Right lobe of liver (tissue), 4 donors: ENCODE results near the gene UBE2F.

ENCODE experiments used
- POLR2A ChIP-seq: fragments of 450-650 bp; IDR thresholded peaks from one replicate; pipeline ENCODE4 v1.6.1; 2017; ENCODE audit warnings: antibody characterized with exemption, mild to moderate bottlenecking
- TF ChIP-seq, protein P1 (sequence below), 4 donors: fragments of 200-600 bp in 3 of 4; fragments of 450-650 bp in 1 of 4; IDR thresholded peaks; one replicate each; pipeline versions ENCODE4 v1.5.1 to v1.8.0; 2016 to 2022; ENCODE audit warnings: antibody characterized with exemption in 4 of 4, mild to moderate bottlenecking in 2 of 4
- donor health status: DM: no; HTN: no; CAD: no.
- donor health status: DM: no; HTN: no; CAD: no.
- donor health status: DM: no; HTN: yes; CAD: no.

DNA sequence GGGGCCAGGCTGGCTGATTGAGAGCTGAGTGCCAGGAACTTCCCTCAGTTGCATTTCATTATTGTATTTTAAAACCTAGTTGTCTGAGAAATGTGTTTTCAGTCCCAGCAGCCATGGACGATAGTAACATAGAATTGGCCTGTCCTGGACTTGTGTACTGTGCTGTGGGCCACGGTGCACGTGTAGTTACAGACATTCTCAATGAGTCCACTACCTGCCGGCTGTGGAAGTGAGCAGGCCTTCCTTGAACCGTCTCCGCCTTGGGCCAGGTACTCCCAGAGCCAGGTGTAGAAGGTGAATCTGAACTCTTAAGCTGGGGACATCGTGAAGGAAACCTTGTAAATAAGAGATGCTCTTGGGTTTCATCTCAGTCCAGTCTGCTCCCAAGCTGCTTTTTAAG is 47.0 kb downstream of the UBE2F start:
- TF ChIP-seq, protein P1, sequence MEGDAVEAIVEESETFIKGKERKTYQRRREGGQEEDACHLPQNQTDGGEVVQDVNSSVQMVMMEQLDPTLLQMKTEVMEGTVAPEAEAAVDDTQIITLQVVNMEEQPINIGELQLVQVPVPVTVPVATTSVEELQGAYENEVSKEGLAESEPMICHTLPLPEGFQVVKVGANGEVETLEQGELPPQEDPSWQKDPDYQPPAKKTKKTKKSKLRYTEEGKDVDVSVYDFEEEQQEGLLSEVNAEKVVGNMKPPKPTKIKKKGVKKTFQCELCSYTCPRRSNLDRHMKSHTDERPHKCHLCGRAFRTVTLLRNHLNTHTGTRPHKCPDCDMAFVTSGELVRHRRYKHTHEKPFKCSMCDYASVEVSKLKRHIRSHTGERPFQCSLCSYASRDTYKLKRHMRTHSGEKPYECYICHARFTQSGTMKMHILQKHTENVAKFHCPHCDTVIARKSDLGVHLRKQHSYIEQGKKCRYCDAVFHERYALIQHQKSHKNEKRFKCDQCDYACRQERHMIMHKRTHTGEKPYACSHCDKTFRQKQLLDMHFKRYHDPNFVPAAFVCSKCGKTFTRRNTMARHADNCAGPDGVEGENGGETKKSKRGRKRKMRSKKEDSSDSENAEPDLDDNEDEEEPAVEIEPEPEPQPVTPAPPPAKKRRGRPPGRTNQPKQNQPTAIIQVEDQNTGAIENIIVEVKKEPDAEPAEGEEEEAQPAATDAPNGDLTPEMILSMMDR (IDR thresholded peaks at IDR 0.05), result no peak
- TF ChIP-seq POLR2A, result no peak
